Naive thymus-derived CD8-positive, alpha-beta T cell (primary cell): ENCODE results near the gene SH2D5. TPM values are rescaled to one million over a fixed set of nuclear protein-coding genes. Genes with fewer than 3 reads are reported as not detected.
"Not testable (repeated sequence)": the region's sequence is repeated elsewhere in the genome, so short reads cannot be mapped to it uniquely, and the experiment has no call there.

Experiments
- ATAC-seq, 2 donors: fragments of 150-1000 bp; cut with Tn5 transposase in 1 of 2; sonication (Bioruptor Pico), chemical (Tn5 transposase) in 1 of 2; 1 replicate in 1 of 2; 2 replicates in 1 of 2; pipeline ENCODE4 v1.10.0; 2021; ENCODE audit warnings: mild to moderate bottlenecking in 2 of 2, moderate library complexity in 2 of 2
- POLR2A ChIA-PET: fragments of 350-600 bp; sonication (Branson Sonifier 250); formaldehyde crosslinking; loops from one replicate; lab custom pipeline; 2021; ENCODE audit warnings: antibody characterized with exemption; lab: Charles Lee
- DNase-seq, 10 donors: peaks; one replicate each; pipeline versions ENCODE4 v3.0.0 to v3.0.0-alpha.2; 2020 to 2022
- H3K27ac Mint-ChIP-seq, 10 donors: one replicate each; pipeline ENCODE4 v1.8.0; 2020 to 2022; ENCODE audit warnings: mild to moderate bottlenecking in 10 of 10, mixed read lengths in 10 of 10, moderate library complexity in 4 of 10, inconsistent platforms in 1 of 10
- H3K27me3 Mint-ChIP-seq, 5 donors: one replicate each; pipeline ENCODE4 v1.8.0; 2021 to 2022; ENCODE audit warnings: mixed read lengths in 5 of 5
- H3K36me3 Mint-ChIP-seq, 3 donors: one replicate each; pipeline ENCODE4 v1.8.0; 2020 to 2022; ENCODE audit warnings: mixed read lengths in 3 of 3, mild to moderate bottlenecking in 2 of 3, inconsistent platforms in 1 of 3
- H3K4me1 Mint-ChIP-seq, 4 donors: one replicate each; pipeline ENCODE4 v1.8.0; 2021 to 2022; ENCODE audit warnings: mixed read lengths in 4 of 4
- H3K4me3 Mint-ChIP-seq, 10 donors: one replicate each; pipeline ENCODE4 v1.8.0; 2020 to 2022; ENCODE audit warnings: mild to moderate bottlenecking in 10 of 10, mixed read lengths in 10 of 10, moderate library complexity in 6 of 10, inconsistent platforms in 1 of 10
- H3K9me3 Mint-ChIP-seq, 9 donors: one replicate each; pipeline ENCODE4 v1.8.0; 2020 to 2022; ENCODE audit warnings: mixed read lengths in 9 of 9, mild to moderate bottlenecking in 3 of 9, inconsistent platforms in 1 of 9, moderate library complexity in 1 of 9
- polyA plus RNA-seq, 3 donors: library from polyadenylated mRNA; unstranded; fragments of 300-500 nt; fragmentation: Illumina TruSeq; gene quantifications; one replicate each; pipeline ENCODE4 v1.2.3, GENCODE V29; 2021
- total RNA-seq, 8 experiments: library from RNA in 2 of 8; stranded (reverse) in 2 of 8; gene quantifications; one replicate each; pipeline ENCODE4 v1.2.3 and lab custom pipeline; 2021 to 2026

Gene SH2D5
- total and polyA plus RNA-seq, 5 experiments from 2014 or later, result not detected

GRCh38 chr1:20719261-20719660 is 13.2 kb downstream of the SH2D5 start:
- peaks cover 0 to 2% (median 0%) of the 10 kb centered on the region in 9 donors for H3K9me3 Mint-ChIP-seq
- DNase-seq (no peak), ATAC-seq (no peak)
- peak overlapping the region in 5 of 10 donors; percentile 24 to 78 (median 74) for H3K4me3 Mint-ChIP-seq
- POLR2A ChIA-PET, result no interaction called here
- H3K27me3 Mint-ChIP-seq, result peaks cover 12 to 42% (median 26%) of the 10 kb centered on the region in 5 donors
- no peak overlapping the region for H3K27ac Mint-ChIP-seq
- H3K4me1 Mint-ChIP-seq, result peaks cover 4 to 11% (median 10%) of the 10 kb centered on the region in 4 donors
- H3K36me3 Mint-ChIP-seq, result peaks cover 0 to 2% (median 0%) of the 10 kb centered on the region in 3 donors

- Mint-ChIP-seq H3K27me3 (peaks cover 12 to 42% (median 26%) of the 10 kb centered on the region in 5 donors), H3K4me3 (peak overlapping the region; percentile 56 to 81 (median 74)), H3K27ac (peak overlapping the region in 4 of 10 donors; percentile 1 to 71 (median 16)), H3K4me1 (peaks cover 4 to 11% (median 10%) of the 10 kb centered on the region in 4 donors)
- peak in 1 of 10 donors; percentile 51 for DNase-seq
- H3K36me3 Mint-ChIP-seq, H3K9me3 Mint-ChIP-seq, ATAC-seq: not testable (repeated sequence)
- POLR2A ChIA-PET, result interaction anchor here (1.4 kb wide), 1 partner anchor 57 kb away, joined by 3 read pairs; no protein-coding TSS in a partner anchor
Observed at GRCh38 chr1:20718343-20718882, 14.1 kb downstream of the SH2D5 start.

DNA sequence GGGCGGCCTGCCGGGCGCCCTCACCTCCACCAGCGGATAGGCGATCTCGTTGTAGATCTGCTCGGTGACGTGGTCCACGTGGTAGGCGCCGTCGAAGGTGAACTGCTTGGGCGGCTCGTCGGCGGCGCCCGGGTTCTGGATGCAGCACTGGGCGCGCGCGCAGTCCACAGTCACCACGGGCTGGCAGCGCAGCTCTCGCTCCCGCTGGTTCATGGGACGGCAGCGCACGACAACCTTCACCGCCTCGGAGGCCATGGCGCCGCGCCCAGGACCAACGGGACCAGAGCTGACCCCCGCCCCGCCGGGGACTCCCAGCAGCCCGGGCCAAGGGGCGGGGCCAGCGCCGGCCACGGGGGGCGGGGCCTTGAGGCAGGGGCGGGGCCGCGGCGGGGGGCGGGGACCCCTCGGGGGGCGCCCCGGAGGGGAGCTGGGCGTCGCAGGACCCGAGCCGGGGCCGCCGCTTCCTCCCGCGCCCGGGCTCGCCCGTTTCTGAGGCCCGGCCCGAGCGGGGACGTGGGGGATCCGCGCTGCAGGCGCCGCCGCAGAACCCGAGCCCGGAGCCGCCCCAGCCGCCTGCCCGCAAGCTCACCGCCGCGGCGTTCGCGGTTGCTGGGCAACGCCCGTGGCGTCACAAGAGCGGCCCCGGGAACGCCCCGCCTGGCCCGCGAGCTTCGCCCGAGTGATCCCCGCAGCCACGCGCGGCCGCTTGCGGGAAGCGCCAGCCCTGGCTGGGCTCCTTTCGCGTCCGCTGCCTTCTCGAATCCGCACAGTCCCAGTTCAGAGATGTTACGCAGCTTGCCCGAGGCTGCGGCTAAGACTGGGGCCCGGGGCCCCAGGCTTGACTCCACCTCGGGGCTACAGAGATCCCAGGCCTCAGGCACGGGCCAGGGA is 14.8 kb downstream of the SH2D5 start, which contains the start of gene KIF17:
Gene KIF17 (minus strand): TSS at position 556 of the 891 bp plus-strand sequence. CDS start 301 bp downstream, at position 255.
- Mint-ChIP-seq H3K27me3 (peaks cover 12 to 41% (median 28%) of the 10 kb centered on the region in 5 donors), H3K9me3 (peaks cover 0 to 2% (median 0%) of the 10 kb centered on the region in 9 donors), H3K4me3 (peak within 1 kb of the TSS; percentile 73 to 82 (median 76)), H3K36me3 (peaks cover 0 to 2% (median 0%) of the 10 kb centered on the region in 3 donors), H3K4me1 (peaks cover 4 to 11% (median 10%) of the 10 kb centered on the region in 4 donors), H3K27ac (peak within 1 kb of the TSS in 6 of 10 donors; percentile 13 to 75 (median 28))
- DNase-seq, result peak; percentile 53 to 75 (median 60)
- POLR2A ChIA-PET, result interaction anchor here (0.6 to 1.4 kb wide), 3 partner anchors 56 to 643 kb away, joined by 3 to 4 read pairs (median 3); no protein-coding TSS in a partner anchor
- peak; percentile 80 for ATAC-seq

GRCh38 chr1:20716232-20716631 is 16.3 kb downstream of the SH2D5 start:
- Mint-ChIP-seq H3K27me3 (peaks cover 10 to 39% (median 28%) of the 10 kb centered on the region in 5 donors), H3K36me3 (peaks cover 0 to 2% (median 0%) of the 10 kb centered on the region in 3 donors), H3K9me3 (peaks cover 0 to 2% (median 0%) of the 10 kb centered on the region in 9 donors), H3K27ac (peak overlapping the region in 3 of 10 donors; percentile 10 to 90 (median 64)), H3K4me1 (peaks cover 2 to 11% (median 10%) of the 10 kb centered on the region in 4 donors), H3K4me3 (peak overlapping the region; percentile 42 to 81 (median 73))
- ATAC-seq (no peak), DNase-seq (peak in 1 of 10 donors; percentile 43)
- POLR2A ChIA-PET, result no interaction called here

DNA sequence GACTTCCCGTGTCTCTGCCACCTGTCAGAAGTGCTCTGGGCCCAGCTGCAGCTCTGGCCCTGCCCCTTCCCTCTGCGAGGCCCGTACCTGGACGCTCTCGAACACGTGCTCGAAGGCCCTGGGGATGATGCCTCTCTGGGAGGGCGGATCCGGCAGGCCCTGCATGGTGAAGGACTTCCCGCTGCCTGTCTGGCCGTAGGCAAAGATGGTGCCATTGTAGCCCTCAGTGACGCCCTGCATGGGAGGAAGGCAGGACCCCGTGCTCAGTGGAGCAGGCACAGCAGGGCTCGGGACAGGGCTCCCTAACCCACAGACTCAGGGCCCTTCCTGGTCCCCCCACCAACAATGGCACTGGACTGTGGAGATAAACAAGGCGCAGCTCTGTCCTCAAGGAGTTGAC is 17.1 kb downstream of the SH2D5 start:
- Mint-ChIP-seq H3K27me3 (peaks cover 10 to 41% (median 28%) of the 10 kb centered on the region in 5 donors), H3K9me3 (peaks cover 0 to 2% (median 0%) of the 10 kb centered on the region in 9 donors), H3K4me1 (peaks cover 2 to 11% (median 10%) of the 10 kb centered on the region in 4 donors), H3K36me3 (peaks cover 0 to 2% (median 0%) of the 10 kb centered on the region in 3 donors), H3K27ac (peak overlapping the region in 1 of 10 donors; percentile 70), H3K4me3 (peak overlapping the region in 3 of 10 donors; percentile 18 to 63 (median 58))
- no peak for DNase-seq
- no peak for ATAC-seq
- POLR2A ChIA-PET, result no interaction called here

- no peak overlapping the region for H3K4me3 Mint-ChIP-seq
- POLR2A ChIA-PET, result interaction anchor here (0.7 kb wide), 1 partner anchor 19 kb away, joined by 4 read pairs; the partner anchor contains the start of gene SH2D5
- peak overlapping the region in 1 of 10 donors; percentile 9 for H3K27ac Mint-ChIP-seq
- H3K36me3 Mint-ChIP-seq, result peaks cover 0 to 2% (median 0%) of the 10 kb centered on the region in 3 donors
- H3K27me3 Mint-ChIP-seq, result peaks cover 7 to 42% (median 23%) of the 10 kb centered on the region in 5 donors
- peaks cover 0 to 2% (median 0%) of the 10 kb centered on the region in 9 donors for H3K9me3 Mint-ChIP-seq
- DNase-seq (no peak), ATAC-seq (no peak)
- H3K4me1 Mint-ChIP-seq, result peaks cover 2 to 9% (median 6%) of the 10 kb centered on the region in 4 donors
Observed at GRCh38 chr1:20713440-20713839, 19.1 kb downstream of the SH2D5 start.

GRCh38 chr1:20712215-20712577 is 20.3 kb downstream of the SH2D5 start:
- Mint-ChIP-seq H3K27ac (no peak overlapping the region), H3K36me3 (peaks cover 0 to 2% (median 0%) of the 10 kb centered on the region in 3 donors), H3K4me3 (no peak overlapping the region), H3K4me1 (peaks cover 0 to 9% (median 3%) of the 10 kb centered on the region in 4 donors), H3K9me3 (peaks cover 0 to 2% (median 0%) of the 10 kb centered on the region in 9 donors), H3K27me3 (peaks cover 7 to 38% (median 23%) of the 10 kb centered on the region in 5 donors)
- POLR2A ChIA-PET, result no interaction called here
- DNase-seq (no peak), ATAC-seq (no peak)

GRCh38 chr1:20711285-20712214 is 21.0 kb downstream of the SH2D5 start:
- Mint-ChIP-seq H3K9me3 (peaks cover 0 to 2% (median 0%) of the 10 kb centered on the region in 9 donors), H3K4me3 (no peak overlapping the region), H3K27me3 (peaks cover 5 to 33% (median 19%) of the 10 kb centered on the region in 5 donors), H3K4me1 (peaks cover 0 to 4% (median 1%) of the 10 kb centered on the region in 4 donors), H3K27ac (no peak overlapping the region), H3K36me3 (peaks cover 0 to 2% (median 0%) of the 10 kb centered on the region in 3 donors)
- POLR2A ChIA-PET, result no interaction called here
- ATAC-seq (no peak), DNase-seq (no peak)

- DNase-seq, result no peak
- Mint-ChIP-seq H3K4me1 (no peaks in the 10 kb centered on the region), H3K4me3 (no peak overlapping the region), H3K36me3 (no peaks in the 10 kb centered on the region), H3K9me3 (no peaks in the 10 kb centered on the region), H3K27ac (no peak overlapping the region), H3K27me3 (peaks cover 0 to 25% (median 14%) of the 10 kb centered on the region in 5 donors)
- ATAC-seq, result no peak
- POLR2A ChIA-PET, result no interaction called here
Observed at GRCh38 chr1:20710469-20711284, 21.8 kb downstream of the SH2D5 start.

DNA sequence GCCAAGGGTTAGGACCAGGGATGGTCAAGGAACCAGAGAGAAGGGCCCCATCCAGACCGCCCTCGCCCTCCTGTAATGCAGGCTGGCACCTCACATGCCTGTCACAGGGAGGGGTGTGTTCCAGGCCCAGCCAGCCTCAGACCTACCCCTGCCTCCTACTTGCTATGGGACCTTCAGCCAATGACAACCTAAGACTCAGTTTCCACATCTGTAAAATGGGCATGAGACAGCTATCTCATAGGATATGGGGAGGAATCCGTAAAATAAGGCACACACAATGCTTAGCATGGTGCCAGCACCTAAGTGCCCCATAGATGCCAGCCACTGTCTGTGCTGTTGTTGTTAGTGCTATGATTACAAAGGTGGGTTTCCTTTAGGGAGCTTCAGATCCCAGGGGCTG is 22.6 kb downstream of the SH2D5 start:
- ATAC-seq (no peak), DNase-seq (no peak)
- H3K27me3 Mint-ChIP-seq, result peaks cover 0 to 18% (median 5%) of the 10 kb centered on the region in 5 donors
- no peak overlapping the region for H3K4me3 Mint-ChIP-seq
- H3K9me3 Mint-ChIP-seq, result no peaks in the 10 kb centered on the region
- no peak overlapping the region for H3K27ac Mint-ChIP-seq
- H3K4me1 Mint-ChIP-seq, result no peaks in the 10 kb centered on the region
- H3K36me3 Mint-ChIP-seq, result no peaks in the 10 kb centered on the region
- POLR2A ChIA-PET, result no interaction called here

DNA sequence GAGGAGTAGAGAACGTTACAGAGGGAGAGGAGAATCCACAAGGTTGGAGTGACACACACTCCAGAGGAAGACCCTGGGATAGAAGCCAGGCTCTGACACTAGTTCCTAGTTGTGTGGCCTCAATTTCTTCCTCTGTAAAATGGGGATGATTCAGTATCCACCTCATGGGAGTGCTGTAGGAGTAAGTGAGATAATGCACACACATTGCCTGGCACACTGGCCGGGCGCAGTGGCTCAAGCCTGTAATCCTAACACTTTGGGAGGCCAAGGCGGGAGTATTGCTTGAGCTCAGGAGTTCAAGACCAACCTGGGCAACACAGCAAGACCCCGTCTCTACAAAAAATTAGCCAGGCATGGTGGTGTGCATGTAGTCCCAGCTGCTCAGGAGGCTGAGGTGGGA is 23.6 kb downstream of the SH2D5 start:
- ATAC-seq, result no peak
- Mint-ChIP-seq H3K27ac (no peak overlapping the region), H3K4me3 (no peak overlapping the region), H3K9me3 (no peaks in the 10 kb centered on the region), H3K4me1 (no peaks in the 10 kb centered on the region), H3K27me3 (peaks cover 0 to 15% (median 4%) of the 10 kb centered on the region in 5 donors), H3K36me3 (no peaks in the 10 kb centered on the region)
- DNase-seq, result no peak
- POLR2A ChIA-PET, result no interaction called here
